HG02970 (cell line): Measurements from ENCODE around the gene SH3PXD2A.

Source experiments
- ATAC-seq: cut with Tn5 transposase; IDR thresholded peaks from one replicate; pipeline ENCODE4 v1.9.1; 2021; ENCODE audit warnings: mild to moderate bottlenecking, moderate library complexity, moderate number of reproducible peaks; ENCODE audit not compliant: unreplicated experiment, low FRiP score

SH3PXD2A gene

GRCh38 chr10:103580011-103580410, 275.4 kb downstream of the SH3PXD2A start:
- ATAC-seq: no peak

DNA sequence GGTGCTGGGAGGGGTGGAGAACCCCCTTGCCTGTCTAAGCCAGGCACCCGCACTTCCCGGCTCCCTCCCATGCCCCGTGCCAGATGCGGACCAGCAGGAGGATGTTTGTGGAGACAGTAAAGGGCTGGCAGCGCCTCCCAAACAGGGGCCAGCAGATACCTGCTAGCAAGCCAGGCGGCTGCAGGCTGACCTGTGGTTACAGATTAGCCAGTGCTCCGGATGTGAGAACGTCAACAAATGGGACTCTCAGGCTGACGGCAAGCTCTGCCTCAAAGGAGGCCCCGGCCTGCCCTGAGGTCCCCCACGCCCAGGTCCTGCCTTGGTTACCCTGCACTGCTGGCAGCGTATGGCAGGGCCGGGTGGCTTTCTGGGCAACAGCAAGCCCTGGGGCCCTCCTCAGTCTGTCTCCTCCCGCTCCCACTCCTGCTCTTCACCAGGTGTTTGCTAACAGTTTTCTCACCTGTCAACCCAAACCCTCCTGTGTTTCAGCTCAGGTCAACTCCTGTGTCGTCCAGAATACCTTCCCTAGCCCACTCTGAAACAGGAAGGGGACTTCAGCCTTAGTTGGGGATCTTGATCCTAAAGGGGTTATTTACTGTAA, 276.5 kb downstream of the SH3PXD2A start:
- ATAC-seq: no peak

- no peak for ATAC-seq
These were observed 278.5 kb downstream of the SH3PXD2A start for GRCh38 chr10:103576862-103577261.

DNA sequence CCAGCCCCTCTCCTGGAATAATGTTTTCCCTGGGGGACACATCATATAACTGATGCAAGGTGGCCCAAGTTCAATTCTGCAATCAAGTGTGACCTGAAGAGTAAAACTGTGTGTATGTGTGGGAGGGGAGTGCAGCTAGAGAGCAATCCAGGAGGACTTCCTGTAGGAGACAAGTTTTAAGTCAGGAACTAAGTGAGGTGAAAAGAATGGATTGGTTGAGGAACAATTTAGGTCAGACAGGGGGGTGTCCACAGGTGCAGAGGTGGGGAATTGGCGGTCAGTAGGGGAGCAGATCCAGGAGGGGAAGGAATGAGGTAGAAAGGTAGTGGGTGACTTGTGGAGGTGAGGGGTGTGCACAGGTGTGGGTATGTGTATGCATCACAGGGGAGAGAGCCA, 279.3 kb downstream of the SH3PXD2A start:
- no peak for ATAC-seq

DNA sequence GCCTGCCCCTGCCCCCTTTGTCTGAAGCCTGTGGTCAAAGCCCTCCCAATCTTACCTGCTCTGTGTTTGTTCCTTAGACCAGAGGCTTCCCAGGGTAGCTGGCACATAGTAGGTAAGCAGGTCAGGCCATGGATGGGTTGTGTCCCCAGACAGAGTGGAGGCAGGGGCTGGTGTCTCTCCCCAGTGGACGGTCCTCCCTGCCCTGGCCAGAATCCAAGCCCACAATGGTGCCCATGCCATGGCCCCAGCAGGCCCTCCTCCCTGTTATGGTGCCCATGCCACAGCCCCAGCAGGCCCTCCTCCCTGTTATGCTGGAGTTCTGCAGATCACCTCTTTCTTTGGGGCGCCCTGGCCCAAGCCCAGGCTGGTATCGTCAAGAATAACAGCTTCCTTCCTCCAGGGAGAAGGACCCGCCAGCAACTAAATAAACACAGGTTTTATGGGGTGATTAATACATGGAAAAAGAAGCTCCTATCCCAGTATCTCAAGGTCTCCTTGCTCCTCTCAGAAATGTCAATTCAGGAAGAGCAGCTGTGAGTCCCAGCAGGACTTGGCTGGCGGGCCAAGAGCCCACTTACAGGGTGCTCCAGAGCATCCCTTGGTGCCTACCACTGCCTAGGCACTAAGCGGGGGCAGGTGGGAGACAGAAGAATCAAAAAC, 279.8 kb downstream of the SH3PXD2A start:
- no peak for ATAC-seq

DNA sequence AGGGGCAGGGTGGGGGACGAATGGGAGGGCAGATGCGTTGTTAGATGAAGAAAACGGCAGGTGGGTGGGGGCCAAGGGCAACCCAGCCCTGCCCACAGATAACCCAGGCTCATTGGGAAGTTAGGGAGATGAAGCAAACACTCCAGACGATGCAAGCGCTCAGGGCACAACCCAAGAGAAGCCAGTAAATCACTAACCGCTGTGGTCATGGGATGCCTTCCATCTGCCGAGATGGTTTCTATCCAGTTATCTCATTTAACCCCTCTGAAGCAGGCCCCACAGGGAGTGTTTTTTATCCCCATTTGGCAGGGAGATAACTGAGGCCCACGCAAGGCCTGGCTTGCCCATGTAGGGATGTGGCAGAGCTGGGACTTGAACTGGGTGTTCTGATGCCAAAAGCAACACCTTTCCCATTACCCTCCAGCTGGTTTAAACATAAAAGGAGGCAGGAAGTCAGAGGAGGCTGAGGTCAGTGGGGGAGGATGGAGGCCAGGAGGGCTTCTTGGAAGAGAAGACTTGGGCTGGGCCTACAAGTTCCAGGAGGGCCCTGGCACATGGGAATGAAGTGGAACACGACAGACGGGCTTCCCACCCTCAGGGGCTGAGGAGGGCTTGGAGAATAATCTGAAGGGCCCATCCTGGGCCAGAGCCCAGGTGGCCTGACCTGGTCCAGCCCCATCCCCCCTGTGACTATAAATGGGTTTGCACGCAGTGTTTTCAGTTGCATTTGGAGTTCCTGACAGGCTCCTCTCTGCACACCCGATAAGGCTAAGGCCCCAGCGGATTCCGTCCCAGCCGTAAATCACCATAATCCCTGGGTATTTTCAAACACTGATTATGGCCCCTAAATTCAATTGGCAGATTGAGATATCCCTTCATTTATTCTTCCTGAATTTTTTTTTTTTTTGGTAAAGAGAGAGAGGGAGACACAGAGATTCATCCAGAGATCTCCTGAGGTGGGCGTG, 281.0 kb downstream of the SH3PXD2A start:
- ATAC-seq: no peak

DNA sequence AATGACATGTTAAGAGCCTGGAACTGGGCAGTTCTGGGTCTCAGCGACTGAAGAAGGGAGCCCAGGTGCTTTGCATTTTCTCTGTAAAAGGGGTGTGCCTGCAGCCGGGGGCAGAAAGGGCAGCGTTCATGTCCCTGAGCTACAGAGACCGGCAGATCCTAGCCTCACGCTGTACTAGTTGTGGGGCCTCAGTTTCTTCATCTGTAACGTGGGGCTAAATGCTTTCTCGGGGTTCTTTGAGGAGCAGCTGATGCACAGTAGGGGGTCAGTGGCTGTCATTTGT, 282.2 kb downstream of the SH3PXD2A start:
- ATAC-seq: no peak

DNA sequence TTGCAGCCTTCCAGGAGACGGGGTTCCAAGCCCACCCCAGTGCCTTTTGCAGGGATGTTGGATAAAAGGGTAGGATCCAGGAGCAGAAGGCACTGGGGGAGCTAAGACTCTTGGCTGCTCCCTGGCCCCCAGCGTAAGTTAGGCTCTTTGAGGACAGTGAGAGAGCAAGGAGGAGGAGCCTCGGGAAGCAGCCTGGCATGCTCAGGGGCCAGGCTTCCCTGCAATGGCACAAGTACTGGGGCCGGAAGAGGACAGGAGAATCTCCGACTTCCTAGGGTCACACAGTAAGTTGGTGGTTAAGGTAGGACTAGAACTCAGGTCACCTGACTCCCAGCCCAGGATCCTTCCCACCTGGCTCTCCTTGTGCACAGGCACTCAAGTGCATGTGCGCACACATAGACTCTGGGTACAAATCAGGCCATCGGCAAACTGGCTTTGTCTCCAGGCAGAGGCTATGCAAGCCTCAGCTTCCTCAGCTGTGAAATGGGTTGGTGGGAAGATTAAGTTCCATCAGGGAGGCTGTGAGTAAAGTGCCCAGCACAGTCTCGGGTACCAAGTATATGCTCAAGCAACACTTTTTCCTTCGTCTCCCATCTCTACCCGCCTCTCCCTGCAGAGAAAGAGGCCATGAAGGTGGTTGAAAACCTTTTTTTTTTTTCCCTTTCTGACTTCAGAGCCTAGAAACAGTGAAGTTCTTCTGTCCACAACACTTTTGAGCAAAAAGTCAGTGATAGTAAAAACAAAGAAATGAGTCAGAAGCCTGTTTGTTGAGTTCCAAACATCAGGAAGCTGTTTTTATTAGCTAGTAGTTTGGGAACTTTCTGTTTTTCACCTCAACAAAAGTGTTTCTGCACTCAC, 282.8 kb downstream of the SH3PXD2A start:
- ATAC-seq: no peak

DNA sequence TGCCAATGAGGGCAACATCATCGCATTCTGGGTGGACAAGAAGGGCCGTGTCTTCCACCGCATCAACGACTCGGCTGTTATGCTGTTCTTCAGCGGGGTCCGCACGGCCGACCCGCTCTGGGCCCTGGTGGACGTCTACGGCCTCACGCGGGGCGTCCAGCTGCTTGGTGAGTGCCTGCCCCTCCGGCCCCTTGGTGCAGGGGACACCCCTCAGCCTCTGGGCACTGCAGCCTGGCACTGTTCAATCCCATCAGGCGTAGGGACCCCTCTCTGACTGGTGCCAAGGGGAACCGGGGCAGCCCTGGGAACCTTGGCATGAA, 283.8 kb downstream of the SH3PXD2A start:
- no peak for ATAC-seq

DNA sequence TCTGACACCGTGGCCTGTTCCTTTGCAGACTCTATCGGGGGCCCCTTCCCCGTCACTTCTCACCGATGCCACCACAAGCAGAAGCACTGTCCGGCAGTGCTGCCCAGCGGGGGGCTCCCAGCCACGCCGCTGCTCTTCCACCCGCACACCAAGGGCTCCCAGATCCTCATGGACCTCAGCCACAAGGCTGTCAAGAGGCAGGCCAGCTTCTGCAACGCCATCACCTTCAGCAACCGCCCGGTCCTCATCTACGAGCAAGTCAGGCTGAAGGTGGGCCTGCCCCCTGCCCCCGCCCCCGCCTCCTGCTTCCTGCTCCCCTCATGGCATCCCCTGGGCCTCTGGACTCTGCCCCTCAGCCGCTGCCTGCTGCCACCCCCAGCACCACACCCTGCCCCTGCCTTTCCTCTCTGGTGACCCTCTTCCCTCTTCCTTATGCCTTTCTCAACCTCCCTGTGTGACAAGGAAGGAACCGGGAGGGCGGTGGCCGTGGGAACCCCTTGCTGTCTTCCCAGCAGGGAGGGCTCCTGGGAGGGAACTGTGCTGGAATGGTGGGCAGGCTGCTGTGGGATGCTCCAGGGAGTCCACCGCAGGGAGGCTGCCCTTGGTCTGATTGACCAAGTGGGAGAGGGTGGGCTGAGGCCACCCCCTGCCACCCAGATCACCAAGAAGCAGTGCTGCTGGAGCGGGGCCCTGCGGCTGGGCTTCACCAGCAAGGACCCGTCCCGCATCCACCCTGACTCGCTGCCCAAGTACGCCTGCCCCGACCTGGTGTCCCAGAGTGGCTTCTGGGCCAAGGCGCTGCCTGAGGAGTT, 284.3 kb downstream of the SH3PXD2A start:
- no peak for ATAC-seq

DNA sequence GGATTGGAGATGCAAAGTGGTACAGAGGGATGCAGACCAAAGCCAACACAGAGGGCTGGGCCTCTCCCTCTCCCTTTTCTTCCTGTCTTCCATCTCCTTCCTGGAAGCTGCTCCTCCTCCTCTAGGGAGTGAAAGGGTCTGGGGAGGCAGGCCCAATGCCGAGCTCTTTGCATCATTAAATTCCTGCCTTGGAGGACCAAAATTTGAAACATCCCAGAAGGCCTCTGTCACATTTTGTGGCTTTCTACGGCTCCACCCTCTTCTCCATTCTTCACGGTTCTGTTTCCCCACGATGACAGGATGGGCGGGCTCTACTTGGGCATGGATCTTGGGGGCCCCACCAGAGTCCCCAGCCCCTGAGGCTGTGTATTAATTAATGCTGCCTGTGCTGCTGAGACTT, 285.5 kb downstream of the SH3PXD2A start:
- no peak for ATAC-seq

- no peak for ATAC-seq
These were observed 286.9 kb downstream of the SH3PXD2A start for GRCh38 chr10:103568505-103568904.

GRCh38 chr10:103566536-103566935, 288.8 kb downstream of the SH3PXD2A start:
- ATAC-seq: no peak

DNA sequence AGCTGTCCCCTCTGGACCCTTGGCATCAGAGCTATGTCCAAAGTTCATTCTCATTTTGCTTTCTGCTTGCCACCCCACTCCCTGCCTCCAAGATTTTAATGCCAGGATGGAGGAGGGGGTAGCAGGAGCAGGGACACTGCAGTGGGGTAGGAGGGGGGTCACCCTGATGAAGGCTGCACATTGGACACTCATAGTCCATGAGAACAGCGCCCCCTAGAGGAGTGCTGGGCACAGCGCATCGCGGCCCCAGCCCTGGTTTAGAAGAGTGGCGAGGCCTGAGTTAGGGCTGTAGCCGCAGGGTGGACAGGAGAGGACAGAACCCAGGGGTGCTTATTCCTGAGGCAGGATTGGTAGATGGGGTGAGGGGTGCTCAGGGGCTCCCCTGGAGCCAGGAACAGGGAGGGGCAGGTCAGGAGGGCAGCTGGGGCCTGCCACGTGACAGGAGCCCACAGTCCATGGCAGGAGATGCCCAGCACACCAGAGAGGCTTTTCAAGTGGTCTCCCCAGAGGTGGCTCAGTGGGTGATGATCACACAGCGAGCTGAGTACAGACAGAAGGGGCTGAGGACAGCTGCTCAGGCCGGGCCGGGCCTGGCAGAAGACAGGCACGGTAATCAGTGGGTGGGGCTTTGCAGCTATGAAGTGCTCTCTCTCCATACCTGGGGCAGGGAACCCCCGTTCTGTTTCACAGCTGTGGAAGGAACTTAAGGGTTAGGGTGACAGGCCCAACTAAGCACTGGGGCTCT, 290.4 kb downstream of the SH3PXD2A start:
- ATAC-seq: no peak

- ATAC-seq: no peak
These were observed 291.3 kb downstream of the SH3PXD2A start for GRCh38 chr10:103564116-103564501.

- no peak for ATAC-seq
These were observed 291.9 kb downstream of the SH3PXD2A start for GRCh38 chr10:103563231-103564115.

DNA sequence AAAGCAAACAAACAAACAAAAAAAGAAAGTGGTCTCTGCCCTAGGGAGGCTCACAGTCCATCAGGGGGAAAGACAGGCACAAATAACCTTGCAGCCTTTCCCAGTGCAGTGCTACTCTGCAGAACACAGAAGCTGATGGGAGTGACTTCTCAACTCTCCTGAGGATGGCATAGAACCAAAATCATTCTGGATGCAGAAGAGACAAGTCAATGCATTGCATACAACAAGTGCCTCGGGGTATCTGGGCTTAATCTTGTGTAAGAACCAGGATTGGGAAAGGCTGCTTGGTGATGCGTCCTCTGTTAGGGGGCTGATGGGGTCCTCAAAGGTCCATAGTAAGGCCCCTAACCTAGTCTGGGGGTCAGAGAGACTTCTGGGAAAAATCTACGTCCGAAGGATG, 293.0 kb downstream of the SH3PXD2A start:
- ATAC-seq: no peak

GRCh38 chr10:103560886-103561285, 294.5 kb downstream of the SH3PXD2A start:
- ATAC-seq: no peak
